Stimulated activated CD4-positive, alpha-beta T cell treated with anti-CD3 and anti-CD28 coated beads, Interleukin-2, amount 100 ng/mL, for 24 hours (primary cell): ENCODE measurements around the gene CCDC6.

Experiments
- DNase-seq, 2 donors: peaks; one replicate each; pipeline ENCODE4 v3.0.0-alpha.2; 2020

The CCDC6 gene

DNA sequence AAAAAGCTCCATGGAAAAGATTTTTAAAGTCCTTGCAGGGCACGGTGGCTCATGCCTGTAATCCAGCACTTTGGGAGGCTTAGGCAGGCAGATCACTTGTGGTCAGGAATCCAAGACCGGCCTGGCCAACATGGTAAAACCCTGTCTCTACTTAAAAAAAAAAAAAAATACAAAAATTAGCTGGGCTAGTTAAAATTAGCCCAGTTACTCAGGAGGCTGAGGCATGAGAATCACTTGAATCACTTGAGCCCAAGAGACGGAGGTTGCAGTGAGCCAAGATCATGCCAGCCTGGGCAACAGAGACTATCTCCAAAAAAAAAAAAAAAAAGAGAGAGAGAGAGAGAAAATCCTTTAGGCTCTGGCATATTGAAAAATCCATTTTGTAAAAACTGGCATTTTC is 61.9 kb downstream of the CCDC6 start:
- DNase-seq = no peak

DNA sequence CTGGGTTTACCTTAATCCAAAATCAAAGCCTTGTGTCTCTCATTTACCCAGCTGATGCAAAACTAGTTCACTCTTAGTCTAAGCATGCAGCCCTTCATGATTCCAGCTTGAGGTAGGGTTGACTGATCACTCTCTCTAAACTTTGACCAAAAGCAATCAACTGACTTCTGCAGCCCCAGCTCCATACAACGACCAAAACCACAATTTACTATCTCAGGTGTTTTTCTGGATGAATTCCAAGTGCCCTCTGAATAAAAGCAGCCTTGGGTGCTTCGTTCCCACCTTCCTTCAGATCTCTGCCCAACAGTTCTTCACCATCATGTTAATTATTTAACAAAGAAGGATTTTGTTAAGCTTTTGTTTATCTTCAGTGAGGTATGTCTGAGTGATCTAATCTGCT is 62.6 kb downstream of the CCDC6 start:
- DNase-seq = no peak

DNA sequence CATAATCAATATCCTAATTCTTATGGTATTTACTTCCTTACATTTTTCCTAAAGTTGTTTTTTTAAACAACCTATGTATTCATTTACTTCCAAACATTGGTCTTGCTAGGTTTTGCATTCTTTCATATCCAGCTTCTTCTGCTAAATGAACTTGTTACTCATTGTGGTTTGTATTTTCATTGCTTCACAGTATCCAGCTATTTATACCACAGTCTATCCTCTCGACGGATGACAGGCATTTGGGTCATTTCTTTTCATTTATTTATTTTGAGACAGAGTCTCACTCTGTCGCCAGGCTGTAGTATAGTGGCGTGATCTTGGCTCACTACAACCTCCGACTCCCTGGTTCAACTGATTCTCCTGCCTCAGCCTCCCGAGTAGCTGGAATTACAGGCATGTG is 66.8 kb downstream of the CCDC6 start:
- DNase-seq = no peak

DNA sequence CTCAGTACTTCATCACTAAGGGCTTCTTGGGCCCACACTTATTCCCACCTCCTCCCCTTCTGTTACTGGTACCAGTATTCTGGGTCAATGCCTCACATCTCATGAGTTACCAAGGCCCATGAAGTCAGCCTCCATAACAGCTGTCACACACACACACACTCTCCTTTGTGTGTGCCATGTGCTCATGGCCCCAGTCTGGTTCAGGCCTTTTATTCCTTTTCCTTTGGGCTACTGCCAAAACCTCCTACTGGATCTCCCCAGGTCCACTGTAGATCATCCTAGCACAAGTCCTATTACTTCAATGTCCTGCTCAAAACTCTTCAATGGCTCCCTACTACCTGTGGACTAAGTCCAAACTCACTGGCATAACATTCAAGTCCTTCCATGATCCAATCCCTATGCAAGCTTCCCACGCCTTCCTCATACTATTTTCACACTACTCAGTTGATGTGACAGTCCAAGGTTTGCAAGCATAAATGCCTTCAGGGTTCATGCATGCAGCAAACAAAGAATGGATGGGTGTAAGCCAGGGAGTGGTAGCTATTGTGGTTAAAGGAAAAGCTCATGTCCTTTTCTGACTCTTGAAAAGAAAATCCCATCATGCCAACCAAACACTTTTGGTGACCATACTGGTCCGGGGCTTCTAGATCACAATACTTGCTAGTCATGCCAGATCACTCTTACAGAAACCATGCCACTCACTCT is 68.1 kb downstream of the CCDC6 start:
- DNase-seq = no peak

DNA sequence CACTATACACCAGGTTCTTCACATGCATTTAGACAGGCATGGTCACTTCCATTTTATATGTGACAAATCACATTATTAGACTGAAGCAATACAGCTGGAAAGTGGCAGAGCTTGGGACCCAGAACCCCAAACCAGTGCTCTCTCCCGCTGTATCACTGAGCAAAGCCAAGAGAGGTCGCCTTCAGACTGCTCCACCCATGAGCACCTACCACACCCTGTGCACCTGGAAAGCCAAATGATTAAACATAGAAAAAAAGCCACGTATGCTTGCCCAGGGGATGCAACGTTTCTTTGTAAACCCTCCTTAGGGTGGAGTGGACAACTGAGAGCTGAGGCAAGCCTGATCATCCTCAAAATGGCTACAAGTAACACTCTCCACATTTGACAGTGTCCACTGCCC is 72.5 kb downstream of the CCDC6 start:
- DNase-seq = no peak

DNA sequence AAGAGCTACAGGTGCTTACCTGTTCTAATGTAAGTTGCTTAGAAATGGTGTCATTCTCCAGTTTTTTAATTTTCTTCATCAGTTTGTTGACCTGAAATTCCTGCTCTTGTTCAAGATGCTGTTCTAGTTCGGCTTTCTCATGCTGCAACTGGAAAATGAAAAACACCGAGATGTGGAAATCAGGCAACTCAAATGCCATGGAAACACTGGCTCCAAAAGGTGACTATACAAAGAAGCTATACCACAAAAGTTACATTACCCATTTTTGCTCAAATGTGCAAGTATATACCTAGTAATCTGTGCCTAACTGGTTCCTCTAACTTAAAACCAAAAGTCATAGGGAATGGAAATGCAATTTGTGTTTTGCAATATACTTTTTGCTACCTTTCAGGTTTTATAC is 73.8 kb downstream of the CCDC6 start:
- no peak for DNase-seq

DNA sequence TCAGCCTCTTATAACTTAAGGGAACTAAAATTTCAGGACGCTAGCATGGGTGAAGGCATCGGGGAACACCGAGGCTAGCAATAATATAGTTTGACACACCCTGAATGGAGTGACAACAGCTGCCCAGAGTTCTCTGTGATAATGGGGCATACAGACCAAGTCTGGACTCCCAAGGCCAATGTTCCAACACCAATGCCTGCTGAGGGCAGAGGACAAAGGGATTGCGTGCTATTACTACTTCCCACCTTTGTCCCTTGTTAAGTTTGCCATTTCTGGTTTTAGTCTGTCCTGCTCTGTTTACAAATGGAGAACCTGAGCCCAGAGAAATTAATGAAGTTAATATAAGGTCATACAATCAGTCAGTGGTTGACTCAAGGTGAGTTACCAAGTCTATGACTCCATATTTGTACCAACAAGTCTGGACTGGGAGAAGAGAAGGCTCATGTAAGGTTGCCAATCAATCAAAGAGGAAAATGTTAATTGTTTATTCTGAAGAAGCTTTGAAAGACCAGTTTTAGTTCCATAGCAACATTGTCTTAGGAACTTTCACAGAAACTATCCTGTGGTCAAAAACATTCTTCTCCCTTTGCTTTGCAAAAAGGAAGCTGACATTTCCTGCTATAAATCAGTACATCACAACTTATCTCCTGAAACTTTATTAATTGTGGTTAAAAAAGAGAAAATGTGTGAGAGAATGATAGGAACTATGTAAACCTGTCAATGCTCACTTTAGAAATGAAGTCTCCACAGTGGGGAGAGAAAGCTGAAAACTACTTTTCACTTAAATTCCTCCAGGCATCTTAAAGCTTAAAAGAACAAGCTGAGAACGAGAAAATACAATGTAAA is 74.5 kb downstream of the CCDC6 start:
- no peak for DNase-seq

DNA sequence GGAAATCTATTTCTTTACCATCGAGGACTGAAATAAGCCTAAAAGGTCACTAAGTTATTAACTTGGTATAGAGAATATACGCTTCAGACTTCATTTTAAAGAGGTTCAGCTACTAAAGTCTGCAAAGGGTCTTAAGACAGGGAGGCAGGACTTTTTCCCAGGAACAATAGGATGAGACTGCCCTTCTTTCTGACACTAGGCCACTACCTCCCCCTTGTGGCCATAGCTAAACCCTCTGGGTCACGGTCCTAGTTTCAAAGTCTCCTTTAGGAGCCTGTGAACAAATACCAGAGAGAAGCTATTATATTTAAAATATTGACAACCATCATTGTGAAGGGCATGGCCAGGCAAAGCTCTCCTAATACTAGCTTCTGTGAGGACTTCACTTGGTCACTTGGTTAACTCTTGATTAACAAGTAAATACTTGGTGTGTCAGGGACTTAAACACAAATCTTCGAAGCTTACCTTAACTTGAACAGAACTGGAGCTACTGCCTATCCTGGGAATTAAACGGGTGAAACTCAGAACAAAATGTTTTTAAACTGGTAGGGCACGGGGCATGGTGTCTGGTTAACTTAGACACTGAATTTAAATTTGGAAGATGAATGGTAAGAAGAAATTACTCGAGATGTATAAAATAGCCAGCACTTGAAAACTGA is 75.6 kb downstream of the CCDC6 start:
- DNase-seq = peak; percentile 24 to 27

DNA sequence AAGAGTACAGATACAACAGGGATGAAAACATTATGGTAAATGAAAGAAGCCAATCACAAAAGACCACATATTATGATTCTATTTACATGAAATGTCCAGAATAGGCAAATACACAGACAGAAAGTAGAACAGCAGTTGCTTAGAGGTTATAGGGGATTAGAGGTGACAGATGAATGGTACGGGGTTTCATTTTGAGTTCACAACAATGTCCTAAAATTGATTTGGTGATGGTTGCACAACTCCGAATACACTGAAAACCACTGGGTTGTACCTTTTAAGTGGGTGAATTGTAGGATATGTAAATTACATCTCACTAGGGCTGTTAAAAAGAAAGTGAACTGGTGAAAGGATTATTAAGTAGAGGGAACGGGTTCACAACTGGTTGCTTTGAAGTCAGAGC is 76.8 kb downstream of the CCDC6 start:
- DNase-seq = no peak

DNA sequence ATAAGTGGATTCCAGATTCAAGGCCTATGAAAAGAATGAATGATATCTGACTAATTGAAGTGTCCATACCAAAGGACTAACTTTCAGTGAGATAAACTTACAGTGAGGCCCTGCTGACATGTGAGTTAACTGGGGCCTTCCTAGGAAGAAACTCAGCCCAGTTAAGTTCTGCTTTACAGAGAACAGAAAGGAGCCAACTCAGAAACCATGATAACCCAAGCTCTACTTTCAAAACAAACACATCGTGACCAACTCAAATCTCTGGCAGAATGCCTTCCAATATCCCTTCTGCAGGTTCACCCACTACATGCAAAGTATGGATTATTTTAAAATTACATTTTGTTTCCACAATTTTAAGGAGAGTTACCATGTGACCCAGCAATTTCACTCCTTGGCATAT is 77.3 kb downstream of the CCDC6 start:
- DNase-seq = no peak

DNA sequence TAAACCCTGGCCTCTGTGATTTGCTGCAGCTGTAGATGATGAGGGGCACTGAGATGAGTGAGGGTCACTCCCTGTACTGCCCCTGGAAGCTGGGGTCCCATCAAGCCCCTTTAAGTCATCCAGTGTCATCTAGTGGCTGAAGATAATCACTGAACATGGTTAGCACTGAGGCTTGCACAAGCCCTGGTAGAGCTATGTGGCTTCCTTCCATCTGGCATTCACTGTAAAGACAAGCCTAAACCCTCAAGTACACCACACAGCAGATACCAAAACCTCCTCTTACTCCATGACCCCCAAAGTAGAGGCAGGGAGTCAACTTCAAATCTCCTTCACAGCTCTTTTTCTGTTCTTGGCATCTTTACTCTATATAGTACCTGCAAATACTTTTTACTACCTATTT is 80.4 kb downstream of the CCDC6 start:
- DNase-seq = no peak

DNA sequence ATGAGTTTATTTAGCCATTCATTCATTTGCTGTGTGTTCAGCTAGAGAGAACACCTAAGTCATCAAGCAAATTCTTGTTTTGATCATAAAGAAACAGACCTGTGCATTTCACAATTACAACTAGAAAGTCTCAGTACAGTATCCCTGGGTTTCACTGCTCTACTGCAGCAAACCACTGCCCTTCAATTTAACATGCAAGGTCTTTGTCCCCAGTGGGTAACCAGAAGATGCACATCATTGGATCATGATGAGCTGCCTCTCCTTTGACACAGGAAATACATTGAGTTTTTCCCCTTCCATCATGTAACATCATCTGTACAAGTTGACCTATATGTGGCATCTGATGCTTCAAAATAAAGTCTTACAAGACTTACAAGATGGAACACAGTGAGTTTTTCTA is 82.6 kb downstream of the CCDC6 start:
- no peak for DNase-seq

DNA sequence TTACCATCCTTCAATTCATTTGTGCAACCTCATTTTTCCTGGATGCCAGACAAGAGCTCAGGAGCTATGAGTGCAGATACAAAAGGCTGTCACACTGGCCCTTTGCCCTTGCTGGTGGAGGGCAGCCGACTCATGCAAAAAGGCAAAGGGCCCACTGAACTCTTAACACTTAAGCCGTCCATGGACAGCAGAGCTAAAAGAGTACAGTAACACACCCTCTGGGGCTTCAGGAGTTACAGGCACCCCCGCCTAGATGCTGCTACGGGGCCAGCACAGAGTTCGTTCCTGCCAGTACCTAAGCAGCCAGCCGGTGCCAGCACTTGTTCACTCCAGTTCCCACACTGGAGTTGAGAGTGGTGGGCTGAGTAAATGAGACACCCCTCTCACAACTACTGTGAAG is 83.2 kb downstream of the CCDC6 start:
- DNase-seq = no peak

DNA sequence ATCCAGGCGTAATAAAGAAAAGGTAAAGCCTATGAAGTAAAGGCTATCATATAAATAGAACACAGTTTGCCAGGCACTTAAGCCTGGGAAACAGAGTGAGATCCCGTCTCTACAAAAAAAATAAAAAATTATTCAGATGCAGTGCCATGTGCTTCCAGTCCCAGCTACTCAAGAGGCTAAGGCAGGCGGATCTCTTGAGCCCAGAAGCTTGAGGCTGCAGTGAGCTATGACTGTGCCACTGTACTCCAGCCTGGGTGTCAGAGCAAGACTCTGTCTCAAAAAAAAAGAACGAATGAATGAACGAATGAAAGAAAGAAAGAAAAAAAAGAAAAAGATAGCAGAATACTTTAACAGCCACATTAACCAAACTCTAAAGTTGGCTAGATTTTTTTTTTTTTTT is 85.9 kb downstream of the CCDC6 start:
- DNase-seq = no peak

DNA sequence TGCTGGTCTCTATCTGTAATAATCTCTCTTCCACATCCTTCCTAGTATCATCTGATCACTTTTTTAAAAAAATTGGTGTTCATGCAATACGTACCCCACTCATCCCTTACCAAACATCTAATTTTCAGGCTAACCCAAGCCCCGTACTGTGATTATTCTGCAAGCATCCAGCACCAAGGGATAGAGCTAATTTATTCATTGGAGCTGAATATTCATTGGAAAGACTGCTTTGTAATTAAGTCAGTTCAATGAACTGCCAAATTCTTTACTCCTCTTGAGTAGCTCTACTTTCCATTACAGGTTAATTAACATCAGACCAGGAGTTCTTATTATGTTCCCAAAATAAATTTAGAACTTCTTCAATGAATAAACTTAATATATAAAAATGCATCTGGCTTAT is 86.7 kb downstream of the CCDC6 start:
- DNase-seq = no peak

DNA sequence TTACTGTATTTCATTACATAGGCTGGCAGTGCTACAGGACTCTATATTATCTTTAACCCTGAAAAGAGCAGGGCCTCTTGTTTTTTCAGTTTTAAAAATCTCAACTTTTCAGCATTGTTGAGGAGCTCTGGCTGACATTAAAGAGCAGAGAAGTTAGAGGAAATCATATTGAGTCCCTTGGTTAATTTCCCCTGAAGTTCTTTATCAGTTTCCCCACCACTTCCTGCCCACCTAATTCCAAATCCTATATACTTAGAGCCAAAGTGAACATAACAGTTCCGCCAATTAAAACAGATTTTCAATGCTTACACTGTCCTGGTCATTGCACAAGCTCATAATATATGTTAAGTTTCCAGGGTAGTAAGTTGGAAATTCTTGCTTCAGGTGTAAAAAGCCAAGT is 87.1 kb downstream of the CCDC6 start:
- DNase-seq = no peak

DNA sequence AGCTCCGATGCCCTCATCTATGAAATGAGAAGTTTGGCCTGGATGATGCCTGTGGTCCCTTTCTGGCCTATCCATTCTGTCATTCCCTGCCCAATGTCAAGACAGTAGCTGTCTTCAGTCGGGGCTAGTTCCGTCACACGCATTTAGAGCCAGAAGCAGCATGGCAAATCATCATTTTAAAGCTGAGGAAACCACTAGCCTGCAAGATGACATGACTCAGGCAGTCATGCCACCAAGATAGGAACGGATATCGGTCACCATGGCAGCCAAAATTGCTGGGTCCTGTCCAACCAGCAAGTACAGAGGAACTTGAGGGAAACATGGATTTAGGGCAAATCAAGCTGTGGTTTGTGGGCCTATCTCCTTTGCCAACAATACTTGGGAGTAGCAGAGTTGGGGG is 88.6 kb downstream of the CCDC6 start:
- no peak for DNase-seq

DNA sequence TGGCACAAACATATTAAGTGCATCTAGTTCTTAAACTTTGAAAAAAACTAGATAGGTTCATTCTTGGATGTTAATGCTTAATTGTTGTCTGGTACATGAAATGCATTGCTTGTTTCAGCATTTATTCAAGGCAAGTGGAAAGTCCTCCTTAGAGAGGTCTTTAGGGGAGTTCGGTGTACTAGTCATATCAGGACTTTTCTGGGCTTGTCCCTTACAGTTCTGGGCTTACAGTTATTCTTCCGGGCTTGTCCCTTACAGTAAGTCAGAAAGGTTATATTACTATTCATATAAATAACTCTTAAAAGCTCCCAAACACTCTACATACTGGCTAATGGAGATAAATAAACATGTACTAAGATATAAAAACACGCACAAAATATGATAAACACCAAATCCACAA is 91.5 kb downstream of the CCDC6 start:
- no peak for DNase-seq

DNA sequence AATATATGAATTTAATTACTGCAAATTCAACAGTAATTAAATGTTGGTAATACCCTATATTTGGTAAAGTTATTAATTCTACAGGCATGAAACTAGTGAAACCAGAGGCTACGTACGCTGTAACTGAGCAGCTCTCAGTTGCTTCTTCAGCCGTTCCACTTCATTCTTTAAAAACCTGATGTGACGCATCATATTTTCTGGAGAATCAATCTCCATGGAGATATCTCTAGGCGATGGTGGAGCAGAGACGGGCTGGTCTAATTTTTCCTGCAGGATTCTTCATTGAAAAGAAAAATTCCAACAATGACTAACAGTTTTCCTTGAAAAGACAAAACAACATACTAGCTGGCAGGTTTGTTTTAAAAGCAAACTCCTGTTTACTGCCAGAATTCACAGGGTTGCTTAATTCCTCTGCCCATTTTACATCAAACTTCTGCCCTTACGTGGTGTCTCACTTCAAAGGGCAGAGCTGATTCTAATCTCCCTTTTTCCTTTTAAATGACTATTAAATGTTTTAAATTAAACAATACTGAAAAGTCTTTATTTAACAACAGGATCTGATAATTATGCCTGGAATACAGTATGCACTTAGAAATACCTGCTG is 93.7 kb downstream of the CCDC6 start:
- no peak for DNase-seq

DNA sequence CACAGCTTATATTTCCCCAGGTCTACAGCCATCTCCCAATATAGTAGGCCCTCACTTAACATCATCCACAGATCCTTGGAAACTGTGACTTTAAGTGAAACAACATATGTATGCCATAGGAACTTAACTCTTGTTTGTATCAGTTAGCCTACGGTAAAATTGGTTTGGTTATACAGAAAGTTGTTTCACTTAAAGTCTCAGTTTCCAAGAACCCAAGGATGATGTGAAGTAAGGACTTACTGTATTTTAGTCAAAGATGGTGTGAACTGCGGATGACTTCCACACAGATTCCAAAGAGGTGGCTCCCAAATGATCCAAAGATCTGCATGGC is 96.7 kb downstream of the CCDC6 start:
- no peak for DNase-seq

DNA sequence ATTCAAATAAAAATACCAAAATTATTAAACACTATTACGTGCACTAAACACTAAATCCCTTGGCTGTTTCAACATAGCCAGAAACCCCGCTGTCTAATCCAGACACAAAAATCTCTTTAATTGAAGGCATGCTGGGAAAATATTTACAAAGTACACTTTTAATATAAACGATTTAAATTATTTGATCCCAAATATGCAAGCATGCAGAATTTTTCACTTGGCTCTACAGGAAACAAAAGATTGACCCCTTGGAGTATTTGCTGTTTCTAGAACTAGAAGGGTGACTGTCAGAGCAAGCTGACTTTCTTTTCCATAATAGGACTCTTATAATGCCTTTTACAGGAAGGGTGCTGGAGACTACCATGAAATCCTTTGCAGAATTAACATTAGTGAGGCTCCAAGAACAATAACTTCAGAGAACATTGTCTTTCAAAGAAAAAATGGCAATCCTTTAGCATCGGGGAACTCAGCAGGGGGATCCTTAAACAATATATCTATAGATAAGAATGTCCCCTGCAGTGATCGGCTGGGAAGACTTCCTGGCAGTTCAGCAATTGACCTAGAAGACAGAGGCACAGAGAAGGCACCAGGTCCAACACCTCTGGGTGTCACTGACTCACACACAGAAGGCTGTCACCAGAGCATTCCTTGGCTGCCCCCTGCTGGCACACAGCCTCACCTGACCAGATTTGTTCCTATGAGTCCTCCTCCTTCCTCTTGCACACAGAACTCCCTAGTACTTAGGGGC is 97.3 kb downstream of the CCDC6 start:
- peak; percentile 78 to 81 for DNase-seq

DNA sequence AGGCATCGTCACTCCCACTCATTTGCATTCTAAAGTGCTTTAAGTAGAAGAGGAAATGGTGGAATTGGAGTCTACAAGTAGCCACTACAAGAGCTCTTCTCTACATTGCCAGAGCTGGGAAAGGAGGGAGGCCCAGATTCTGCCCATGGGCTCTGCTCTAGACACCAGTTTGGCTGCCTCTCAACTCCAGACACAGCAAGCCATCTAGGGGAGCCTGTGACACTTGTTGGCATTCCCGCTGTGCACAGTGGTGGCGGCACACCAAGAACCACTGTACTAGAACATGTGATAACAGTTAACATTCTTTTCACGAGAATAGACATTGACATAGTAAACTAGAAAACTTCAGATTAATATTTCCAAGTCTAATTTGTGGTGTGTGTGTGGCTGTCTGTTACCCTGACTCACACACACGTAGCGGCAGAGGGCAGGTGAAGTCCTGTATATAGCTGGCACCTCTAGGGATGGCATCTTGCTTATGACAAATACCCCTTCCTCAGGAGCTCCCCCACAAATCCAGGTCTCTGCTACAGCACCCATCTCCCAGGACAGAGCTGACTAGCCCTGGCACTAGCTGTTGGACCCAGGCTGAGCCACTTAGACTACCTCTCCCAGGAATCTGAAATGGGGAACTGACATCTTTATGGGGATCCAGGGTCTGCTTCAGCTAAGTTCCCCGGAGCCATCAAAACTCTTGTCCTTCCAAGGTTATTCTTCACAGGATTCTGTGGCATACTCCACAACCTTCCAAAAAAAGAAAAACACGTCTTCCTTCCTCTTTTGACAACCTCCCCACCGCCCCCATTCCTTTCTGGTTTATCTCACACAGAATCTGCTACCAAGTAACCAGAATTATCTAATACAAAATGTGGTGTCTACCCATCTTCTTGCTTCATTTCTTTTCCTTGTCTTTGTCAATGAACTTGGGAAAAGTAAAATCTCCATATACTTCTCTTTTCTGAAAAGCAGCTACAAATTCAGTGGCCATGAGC is 98.4 kb downstream of the CCDC6 start:
- no peak for DNase-seq
